ENCODE measurements around the gene CHFR.

- TF ChIP-seq CTCF (IDR thresholded peaks at IDR 0.05) (no peak), POLR2AphosphoS5 (IDR thresholded peaks at IDR 0.05) (no peak), POLR2A (IDR thresholded peaks at IDR 0.05) (no peak), EP300 (IDR thresholded peaks at IDR 0.05) (no peak)
Observed at GRCh38 chr12:132825089-132825488, 62.3 kb downstream of the CHFR start.

All from upper lobe of left lung (tissue), 4 donors.